ENCODE data around the gene ISCA1. TPM values are rescaled to one million over a fixed set of nuclear protein-coding genes. Genes with fewer than 3 reads are reported as not detected.

The ISCA1 gene
- 16.5 and 25.1 TPM in 2 replicates for total RNA-seq

GRCh38 chr9:86282077-86282978 is at the start of gene ISCA1:
Gene ISCA1 (minus strand): TSS chr9:86282538. CDS start chr9:86282458, 80 bp downstream.

GRCh38 chr9:86259557-86259956 is 22.8 kb downstream of the ISCA1 start, which contains the start of gene C9orf153:
Gene C9orf153 (minus strand): TSS chr9:86259657. CDS start chr9:86229603, 30,054 bp downstream.

Small RNA genes within 50 kb of the gene (small RNA-seq; reads per million reads assigned to genes)
- not detected for gene AL137849.1
- not detected for gene RN7SKP264

Other genes starting within 250 kb of the ISCA1 start
- gene GOLM1, start 183.0 kb downstream of the ISCA1 start, total RNA-seq: 48.9 and 67.1 TPM in 2 replicates
- gene C9orf153, start 22.9 kb downstream of the ISCA1 start, total RNA-seq: under 0.01 TPM in 1 of 2 replicates, not detected in the other
- gene TUT7, start 71.9 kb upstream of the ISCA1 start, total RNA-seq: 54.9 and 119 TPM in 2 replicates

Measured in placental epithelial cell (primary cell).